GM23338 (cell line): Measurements from ENCODE around the gene CYP46A1.

Experiments used
- CTCF ChIP-seq, 2 experiments: fragments of 200-600 bp in 1 of 2; sonication (generic) in 1 of 2; conservative IDR thresholded peaks; 2 replicates each; pipeline versions ENCODE4 v1.5.1 to v1.6.1; 2016 to 2017; ENCODE audit warnings: antibody characterized with exemption in 2 of 2, low read depth in 2 of 2, mild to moderate bottlenecking in 2 of 2, moderate library complexity in 1 of 2
- ETS1 ChIP-seq: IDR thresholded peaks from 2 replicates; pipeline ENCODE4 v1.6.1; 2016; ENCODE audit warnings: antibody characterized with exemption
- EZH2 ChIP-seq: fragments of 200-600 bp; sonication (generic); IDR thresholded peaks from one replicate; pipeline ENCODE4 v1.8.0; 2017; ENCODE audit warnings: antibody characterized with exemption, mild to moderate bottlenecking, low read depth; ENCODE audit not compliant: unreplicated experiment
- EZH2phosphoT487 ChIP-seq: fragments of 200-600 bp; sonication (generic); IDR thresholded peaks from one replicate; pipeline ENCODE4 v1.8.1; 2018; ENCODE audit warnings: antibody characterized with exemption; ENCODE audit not compliant: unreplicated experiment
- POLR2AphosphoS5 ChIP-seq: IDR thresholded peaks from 2 replicates; pipeline ENCODE4 v1.6.1; 2016; ENCODE audit warnings: antibody characterized with exemption, low read depth
- REST ChIP-seq: IDR thresholded peaks from one replicate; pipeline ENCODE4 v1.6.1; 2018; ENCODE audit warnings: antibody characterized with exemption; ENCODE audit not compliant: unreplicated experiment

GRCh38 chr14:99745307-99745951, 61.3 kb downstream of the CYP46A1 start:
- TF ChIP-seq POLR2AphosphoS5 (no peak), EZH2 (no peak), CTCF (conservative IDR thresholded peaks at IDR 0.05; ENCODE audit: low read depth in 2 of 2) (no peak), ETS1 (no peak), REST (no peak), EZH2phosphoT487 (no peak)
